HuH-7.5 (cell line): Measurements from ENCODE around the gene MBOAT7.
A peak's percentile ranks its signal among the peaks of the same experiment; 100 is the strongest.
"Not testable (repeated sequence)": the region's sequence is repeated elsewhere in the genome, so short reads cannot be mapped to it uniquely, and the experiment has no call there.

Experiments
- DNase-seq: peaks from one replicate; pipeline ENCODE4 v3.0.0; 2011; ENCODE audit warnings: low spot score

MBOAT7 gene

DNA sequence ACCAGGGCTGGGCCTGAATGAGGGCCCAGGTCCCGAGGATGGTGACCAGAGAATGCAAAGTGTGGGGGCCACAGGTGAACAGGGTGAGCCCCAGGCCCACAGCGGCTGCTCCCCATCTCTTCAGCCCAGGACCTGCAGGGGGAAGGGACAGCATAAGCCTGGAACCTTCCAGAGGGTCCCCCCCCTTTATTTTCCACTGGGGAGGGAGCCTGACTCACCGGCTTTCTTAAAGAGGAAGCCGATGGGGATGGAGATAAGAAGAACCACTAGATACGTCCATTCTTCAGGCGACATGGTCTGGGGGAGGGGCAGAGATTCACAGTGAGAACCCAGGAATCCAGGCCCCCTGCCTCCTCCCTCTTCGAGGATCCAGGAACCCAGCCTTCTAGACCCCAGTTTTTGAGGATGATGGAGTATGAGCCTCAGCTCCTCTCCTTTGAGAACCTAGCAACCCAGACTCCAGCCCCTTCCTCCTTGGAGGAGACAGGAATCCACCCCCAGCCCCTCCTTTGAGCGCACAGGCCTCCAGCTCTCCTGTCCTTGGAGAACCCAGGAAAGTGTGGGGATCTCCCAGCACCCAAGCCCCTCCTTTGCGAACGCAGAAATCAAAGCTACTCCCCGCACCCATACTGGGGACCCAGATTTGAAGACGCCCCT, 1.0 kb downstream of the MBOAT7 start:
- DNase-seq = no peak

DNA sequence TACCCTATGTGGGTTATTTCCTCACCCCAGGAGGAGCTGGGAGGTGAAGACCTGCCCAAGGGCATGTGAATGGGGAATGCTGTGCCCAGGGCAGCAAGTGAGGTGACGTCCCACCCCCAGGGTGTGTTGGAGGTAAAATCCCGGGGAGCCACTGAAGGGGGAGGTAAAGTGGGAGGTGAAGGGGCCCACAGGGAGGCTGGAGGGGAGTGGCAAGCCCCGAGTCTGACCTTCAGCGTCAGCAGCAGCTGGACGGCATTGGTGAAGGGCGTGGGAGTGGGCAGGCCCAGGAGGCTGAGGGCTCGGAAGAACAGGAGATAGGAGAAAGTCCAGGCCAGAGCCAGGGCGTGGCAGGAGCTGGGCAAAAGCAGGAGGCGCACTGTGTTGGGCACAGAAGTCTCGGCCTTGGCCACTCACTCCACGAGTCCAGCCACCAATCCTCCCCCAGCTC, 2.4 kb downstream of the MBOAT7 start:
- DNase-seq = no peak

DNA sequence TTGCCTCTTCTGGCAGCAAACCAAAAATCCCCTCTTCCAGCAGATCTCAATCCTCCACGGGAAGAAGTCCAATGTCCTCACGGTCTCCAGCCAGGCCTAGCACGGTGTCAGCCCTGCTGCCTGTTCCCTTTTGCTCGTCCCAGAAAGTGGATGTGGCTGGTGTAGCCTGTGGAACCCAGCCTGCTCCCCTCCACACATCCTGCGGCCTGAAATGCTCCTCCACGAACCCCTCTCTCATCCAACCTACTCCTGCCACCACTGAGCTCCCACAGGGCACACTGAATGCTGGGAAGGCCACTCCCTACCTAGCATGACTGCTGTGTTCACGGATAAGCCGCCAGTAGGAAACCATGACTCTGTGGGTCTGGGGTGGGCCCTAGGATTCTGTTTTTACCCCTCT, 3.0 kb downstream of the MBOAT7 start:
- no peak for DNase-seq

DNA sequence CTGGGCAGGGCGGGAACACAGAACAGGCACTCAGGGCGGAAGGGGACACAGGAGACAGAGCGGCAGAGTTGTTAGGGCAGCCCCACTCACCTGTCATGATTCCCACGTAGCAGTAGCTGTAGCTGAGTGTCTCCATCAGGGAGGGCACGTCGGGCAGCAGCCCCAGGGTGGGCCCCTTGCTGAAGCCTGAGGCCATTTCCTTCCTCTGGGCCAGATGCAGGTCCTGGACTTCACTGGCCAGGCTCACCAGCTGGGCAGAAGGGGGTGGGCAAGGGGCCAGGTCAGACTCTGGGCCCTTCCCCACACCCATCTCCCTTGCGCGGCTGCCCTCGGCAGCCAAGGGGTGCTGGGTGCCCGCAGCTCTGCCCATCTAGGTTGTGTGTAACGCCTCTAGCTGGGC, 5.9 kb downstream of the MBOAT7 start:
- no peak for DNase-seq

DNA sequence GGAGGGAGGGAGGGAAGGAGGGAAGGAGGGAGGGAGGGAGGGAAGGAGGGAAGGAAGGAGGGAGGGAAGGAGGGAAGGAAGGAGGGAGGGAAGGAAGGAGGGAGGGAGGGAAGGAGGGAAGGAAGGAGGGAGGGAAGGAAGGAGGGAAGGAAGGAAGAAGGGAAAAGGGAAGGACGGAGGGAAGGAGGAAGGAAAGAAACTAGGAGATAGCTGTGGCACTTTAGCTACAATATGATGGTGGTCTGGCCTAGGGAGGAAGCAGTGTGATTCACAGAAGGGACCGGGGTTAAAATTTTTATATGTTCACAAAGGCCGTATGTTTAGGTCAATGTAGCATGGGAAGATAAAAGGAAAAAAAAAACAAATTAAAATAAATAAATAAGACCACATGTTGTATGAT, 7.5 kb downstream of the MBOAT7 start:
- not testable (repeated sequence) for DNase-seq

DNA sequence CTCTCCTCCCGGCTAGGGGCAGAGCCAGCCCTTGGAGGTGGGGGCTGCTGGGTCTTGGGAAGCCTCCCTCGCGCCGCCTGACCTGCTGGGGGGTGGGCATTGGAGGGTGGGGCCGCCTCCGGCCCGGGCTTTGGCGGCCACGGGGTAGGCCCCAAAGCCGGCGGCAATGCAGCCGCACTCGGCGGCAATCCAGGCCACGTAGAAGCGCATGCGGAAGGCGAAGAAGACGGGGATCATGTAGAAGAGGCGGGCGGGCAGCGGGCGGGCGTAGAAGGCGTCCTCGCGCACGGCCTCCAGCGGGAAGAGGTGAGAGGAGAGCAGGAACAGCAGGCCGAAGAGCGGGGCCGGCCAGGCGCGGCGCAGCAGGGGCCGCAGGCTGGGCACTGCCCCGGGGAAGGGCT, 8.7 kb downstream of the MBOAT7 start:
- DNase-seq = no peak

DNA sequence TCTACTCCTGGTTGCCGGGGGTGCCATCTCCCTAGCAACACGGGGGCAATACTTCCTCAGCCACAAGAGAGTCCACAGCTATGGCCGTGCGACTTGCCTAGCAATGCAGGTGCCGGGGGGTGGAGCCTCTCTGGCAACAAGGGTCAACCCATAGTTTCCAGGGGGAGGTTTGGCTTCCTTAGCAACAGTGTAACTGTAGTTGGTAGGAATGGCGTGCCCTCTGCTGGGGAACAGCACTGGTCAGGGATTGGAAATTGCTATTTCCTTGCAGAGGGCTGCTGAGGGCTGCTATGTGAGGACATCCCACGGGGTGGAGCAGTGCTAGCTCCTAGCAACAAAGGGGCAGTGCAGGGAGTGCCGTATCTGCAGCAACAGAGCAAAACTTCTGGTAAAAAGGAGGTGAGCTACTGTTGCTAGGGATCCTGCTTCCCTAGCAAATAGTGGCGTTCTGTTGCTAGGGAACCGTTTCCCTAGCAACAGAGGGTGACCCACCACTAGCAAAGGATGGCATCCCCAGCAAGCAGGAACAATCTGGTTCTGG, 9.4 kb downstream of the MBOAT7 start:
- no peak for DNase-seq

DNA sequence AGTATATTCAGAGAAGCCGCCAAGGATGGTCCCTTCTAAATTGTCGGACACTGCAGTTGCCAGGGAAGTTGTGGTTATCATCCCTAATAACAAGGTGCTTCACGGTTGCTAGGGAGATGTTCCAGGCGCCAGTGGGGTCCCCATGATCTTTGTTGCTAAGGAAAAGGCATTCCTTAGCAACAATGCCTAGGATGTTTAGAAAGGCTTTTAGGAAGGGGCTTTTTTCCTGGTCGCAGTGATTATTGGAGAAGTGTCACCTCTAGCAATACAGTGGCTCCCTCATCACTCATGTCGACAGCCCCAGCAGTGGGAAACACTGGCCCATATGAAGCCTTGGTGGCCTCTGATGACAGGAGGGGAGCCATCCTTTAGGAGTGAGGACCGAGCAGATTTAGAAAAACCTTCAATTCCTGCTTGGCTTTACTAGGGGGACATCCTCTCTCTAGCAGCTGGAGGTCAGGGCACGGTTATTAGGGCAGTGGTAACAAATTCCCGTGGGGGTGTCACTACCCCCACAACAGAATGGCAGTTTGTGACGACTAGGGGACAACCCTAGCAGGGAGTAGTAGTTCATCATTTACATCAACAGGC, 10.0 kb downstream of the MBOAT7 start:
- no peak for DNase-seq

DNA sequence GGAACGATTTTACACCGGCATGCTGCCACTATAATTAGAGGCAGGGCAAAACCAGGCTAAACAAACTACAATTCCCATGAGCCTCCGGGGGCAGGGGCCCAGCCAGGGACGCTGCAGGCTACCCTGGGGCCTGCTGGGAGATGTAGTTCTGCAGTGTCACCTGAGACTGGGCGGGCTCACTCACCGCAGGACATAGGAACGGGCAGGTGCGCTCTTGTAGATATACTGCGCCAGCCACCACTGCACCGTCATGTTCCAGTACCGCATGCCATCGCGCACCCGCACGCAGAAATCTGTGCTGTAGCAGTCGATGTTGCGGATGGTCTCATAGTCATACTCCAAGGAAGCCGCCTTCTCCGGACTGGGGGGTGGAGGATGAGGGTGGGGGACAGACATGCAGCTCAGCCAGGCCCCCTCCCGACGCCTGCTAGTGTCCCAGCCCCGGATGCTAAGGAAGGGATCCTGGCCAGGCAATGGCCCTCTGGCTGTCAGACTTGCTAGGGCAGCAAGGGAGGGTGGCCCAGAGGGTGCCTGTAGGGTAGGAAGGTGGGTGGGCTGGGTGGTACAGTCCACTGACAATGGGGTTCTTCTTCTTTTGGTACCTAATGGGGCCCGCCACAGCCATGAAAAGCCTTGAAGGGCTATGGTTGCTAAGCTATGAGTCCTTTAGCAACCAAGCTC, 10.7 kb downstream of the MBOAT7 start:
- DNase-seq = no peak

DNA sequence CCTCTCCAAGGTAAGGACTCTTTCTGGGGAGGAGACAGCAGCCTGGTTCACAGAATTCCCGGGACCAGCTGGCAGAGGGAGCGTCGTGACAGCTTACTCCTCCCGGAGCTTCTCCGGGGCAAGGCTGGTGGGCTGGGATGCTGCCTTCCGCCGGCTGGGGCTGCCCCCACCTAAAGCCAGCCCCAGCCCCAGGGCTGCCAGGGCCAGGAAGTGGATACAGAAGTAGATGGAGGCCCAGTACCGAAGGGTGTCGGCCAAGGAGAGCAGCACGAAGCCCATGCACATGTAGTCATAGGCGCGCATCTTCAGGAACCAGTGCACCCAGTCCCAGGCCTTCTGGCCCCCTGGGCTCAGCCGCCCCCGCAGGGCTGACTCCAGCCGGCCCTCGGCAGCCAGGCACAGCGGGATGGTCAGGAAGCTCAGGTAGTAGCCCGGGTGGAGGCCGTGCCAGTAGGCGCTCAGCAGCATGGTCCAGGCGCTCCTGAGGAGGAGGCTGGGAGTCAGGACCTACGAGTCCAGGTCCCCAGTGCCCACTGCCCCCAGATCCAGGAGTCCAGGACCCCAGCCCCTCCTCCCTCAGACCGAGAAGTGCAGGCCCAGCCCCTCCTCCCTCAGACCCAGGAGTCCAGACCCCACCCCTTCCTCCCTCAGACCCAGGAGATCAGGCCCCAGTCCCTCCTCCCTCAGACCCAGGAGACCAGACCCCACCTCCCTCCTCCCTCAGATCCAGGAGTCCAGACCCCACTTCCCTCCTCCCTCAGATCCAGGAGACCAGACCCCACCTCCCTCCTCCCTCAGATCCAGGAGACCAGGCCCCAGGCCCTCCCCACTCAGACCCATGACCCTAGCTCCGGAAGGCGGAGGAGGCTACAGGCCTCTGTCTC, 15.2 kb downstream of the MBOAT7 start:
- DNase-seq = no peak

DNA sequence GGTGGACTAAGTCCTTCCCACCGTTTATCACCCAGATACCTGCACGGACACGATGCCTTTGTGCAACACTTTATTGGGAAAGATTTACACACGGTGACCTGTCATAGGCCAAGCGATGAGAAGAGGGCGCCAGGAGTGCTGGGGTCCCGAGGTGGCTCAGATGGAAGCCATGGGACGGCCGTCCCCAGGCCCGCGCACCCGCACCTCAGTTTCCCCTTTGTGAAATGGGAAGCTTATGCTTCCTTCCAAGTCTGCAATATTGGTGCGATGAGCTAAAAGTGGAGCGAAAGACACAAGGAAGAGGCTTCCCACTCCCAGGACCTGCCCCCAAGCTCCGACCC, 16.1 kb downstream of the MBOAT7 start:
- DNase-seq = no peak

DNA sequence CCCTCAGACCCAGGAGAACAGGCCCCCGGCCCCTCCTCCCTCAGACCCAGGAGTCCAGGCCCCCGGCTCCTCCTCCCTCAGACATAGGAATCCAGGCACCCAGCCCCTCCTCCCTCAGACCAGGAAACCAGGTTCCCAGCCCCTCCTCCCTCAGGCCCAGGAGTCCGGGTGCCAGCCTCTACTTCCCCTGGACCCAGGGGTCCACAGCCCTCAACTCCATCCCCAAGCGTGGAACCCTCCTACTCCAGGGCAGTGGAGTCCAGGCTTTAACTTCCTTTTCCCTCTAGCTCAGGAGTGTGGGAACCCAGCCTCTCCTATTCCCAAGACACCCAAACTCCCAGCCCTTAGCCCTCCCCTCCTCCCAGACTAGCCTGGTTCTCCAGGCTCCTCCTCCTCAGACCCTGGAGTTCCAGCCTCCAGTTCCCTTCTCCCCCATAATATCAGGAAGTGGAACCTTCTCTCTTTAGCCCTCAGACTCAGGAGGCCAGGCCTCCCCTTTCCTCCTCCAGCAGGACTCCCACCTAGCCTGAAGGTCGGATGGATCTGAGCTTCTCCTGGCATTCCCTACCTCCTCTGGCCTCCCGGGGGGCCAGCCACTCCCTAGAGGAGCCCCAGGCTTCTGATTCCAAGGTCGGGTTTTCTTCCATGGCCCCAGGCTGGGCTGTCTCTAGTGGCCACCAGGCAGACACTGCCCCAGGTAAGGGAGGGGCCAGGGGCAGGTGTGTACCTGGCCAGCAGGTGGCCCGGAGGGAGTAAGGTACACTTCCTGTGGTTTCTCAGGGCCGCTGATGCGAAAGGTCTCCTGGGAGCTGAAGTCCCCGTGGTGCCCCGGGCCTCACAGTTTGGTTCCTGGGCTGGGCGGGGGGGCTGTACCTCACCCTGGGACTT, 16.7 kb downstream of the MBOAT7 start, which contains the start of gene TMC4:
Gene TMC4 (minus strand): TSS at position 690 of the 888 bp plus-strand sequence. CDS start 43 bp downstream, at position 647.
- peak; percentile 66 for DNase-seq

DNA sequence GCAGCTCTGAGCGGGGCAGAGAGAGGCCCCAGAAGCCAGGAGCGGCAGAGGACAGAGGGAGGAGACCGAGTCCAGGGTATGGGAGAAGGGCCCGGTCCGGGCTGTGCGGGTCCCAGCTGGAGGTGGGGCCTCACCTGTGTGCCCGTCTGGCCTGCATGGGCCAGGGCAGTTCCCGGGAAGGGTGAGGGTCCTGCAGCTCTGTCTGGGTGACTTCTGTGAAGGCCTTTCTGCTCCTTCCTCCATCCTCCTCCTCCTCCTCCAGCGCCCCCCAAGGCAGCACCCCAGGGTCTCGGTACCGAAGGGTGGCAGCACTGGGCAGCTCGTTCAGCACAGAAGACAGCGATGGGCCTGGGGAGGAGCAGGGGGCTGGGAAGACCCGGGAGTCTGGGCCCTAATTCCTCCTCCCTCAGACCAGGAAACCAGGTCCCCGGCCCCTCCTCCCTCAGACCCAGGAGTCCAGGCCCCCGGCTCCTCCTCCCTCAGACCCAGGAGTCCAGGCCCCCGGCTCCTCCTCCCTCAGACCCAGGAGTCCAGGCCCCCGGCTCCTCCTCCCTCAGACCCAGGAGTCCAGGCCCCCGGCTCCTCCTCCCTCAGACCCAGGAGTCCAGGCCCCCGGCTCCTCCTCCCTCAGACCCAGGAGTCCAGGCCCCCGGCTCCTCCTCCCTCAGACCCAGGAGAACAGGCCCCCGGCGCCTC, 17.5 kb downstream of the MBOAT7 start:
- not testable (repeated sequence) for DNase-seq

DNA sequence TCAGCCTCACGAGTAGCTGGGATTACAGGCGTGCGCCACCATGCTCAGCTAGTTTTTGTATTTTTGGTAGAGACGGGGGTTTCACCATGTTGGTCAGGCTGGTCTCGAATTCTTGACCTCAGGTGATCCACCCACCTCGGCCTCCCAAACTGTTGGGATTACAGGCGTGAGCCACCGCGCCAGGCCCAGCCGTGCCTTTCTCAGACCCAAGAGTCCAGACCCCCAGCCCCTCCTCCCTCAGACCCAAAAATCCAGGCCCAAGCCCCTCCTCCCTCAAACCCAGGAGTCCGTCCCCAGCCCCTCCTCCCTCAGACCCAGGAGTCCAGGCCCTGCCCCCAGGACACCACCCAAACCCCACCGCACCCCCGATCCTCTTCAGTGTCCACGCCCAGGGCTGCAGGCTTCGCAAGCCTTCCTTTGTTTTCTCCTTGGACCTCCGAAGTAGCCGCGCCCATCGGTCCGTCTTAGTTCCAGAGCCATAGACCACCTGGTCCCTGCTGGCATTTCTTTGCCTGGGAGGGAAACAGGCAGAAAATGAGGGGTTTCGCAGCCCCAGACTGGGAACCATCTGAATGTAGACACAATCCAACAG, 20.1 kb downstream of the MBOAT7 start:
- no peak for DNase-seq

DNA sequence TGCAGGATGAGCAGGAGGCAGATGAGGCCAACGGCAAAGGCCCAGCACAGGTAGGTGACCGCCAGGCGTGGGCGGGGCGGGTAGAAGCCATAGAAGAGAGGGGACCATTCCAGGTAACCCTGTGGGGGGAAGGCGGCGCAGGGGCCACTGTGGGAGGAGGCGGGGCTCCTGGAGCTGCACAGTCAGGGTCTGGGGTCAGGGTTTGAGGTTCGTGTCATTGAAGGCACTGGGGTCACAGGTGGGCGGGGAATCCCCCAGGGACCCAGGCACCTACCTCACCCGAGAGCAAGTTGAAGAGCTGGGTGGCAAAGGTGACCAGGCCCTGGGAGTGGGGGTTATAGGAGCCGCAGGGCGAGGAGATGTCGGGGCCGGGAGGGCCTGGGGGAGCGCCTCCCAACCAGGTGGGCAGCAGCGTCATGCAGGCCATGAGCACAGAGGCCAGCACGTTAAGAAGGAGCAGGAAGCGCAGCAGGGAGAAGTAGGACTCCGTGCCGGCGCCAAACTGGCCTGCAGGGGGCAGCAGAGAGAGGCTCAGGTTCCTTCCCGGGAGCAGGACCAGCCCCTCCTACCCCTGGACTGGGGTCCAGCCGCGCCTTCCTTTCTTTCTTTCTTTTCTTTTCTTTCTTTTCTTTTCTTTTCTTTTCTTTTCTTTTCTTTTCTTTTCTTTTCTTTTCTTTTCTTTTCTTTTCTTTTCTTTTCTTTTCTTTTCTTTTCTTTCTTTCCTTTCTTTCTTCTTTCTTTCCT, 21.0 kb downstream of the MBOAT7 start:
- DNase-seq = peak; percentile 95

DNA sequence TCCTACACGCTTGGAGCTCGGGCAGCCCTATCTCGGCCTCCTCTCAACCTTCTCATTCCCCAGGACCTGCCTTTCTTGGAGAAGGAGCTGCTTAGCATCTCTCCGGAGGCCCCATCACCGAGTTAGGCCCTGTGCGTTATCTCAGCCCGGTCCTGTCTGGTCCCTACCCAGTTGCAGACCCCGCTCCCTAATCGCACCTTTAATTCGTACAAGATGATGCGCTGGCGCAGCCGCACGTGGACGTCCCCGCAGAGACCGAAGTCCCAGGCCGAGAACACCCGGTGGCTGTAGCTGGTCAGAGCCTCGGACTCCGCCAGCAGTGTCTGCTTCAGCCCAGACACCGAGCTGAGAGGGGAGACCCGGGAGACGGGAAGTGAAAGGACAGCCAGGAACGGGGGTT, 24.2 kb downstream of the MBOAT7 start:
- no peak for DNase-seq

DNA sequence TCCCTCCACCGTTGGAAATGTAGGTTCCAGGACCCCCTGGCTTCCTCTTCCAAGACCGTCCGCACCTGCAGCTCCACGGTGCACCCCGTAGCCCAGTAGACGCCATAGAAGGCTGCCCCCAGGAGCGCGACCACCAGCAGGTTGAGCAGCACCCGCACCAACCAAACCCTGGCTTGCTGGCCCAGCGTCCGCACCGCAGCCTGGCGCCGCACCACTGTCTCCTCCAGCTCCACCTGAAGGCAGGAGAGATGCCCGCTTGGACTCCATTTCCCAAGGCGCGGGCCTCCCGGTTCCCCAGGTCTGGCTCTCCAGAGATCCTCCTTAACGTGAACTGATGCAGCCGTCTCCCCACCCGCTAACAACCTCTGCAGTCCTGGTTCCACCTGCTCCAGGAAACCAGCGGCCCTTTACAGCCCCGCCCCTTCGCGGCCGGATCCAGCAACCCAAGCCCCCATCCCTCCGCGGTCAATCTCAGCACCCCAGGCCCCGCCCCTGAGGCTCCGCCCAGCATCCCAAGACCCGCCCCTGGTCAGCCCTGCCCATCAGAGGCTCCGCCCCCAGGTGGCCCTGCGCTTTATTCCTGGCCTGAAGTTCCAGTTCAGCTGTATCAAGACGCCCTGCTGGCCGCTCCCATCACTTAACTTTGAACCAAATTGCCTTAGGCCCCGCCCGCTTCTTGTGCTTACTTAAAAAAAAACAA, 24.9 kb downstream of the MBOAT7 start:
- no peak for DNase-seq

DNA sequence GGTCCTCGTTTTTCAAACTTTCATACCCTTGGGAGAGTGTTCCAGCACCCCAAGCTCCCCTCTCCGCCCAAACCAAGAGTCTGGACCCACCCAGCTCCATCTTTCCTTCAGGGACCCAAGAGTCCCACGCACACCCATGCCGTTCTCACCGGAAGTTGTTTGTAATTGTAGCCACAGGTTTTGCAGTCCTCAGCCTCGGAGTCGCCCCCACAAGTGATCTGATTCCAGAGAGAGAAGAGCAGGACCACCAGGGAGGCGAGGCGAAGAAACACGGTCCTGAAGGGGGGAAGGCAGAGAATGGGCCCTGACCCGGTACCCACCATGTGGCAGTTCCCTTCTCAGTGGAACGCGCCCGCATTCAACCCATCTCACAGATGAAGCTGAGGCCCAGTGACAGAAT, 26.5 kb downstream of the MBOAT7 start:
- no peak for DNase-seq
